HL-60/S4 treated with phorbol 12-myristate 13-acetate at 8.2 ng/mL for 4 days and 3 days (cell line): ENCODE data around the gene CYTIP.
"Not testable (repeated sequence)": the region's sequence is repeated elsewhere in the genome, so short reads cannot be mapped to it uniquely, and the experiment has no call there.

Source experiments
- in situ Hi-C: fragments of 300-500 bp; cut with MboI; formaldehyde crosslinking; loops from 2 replicates; pipeline ENCODE4 v1.15.0; 2022; ENCODE audit warnings: low sequenced_read_pairs

The CYTIP gene

DNA sequence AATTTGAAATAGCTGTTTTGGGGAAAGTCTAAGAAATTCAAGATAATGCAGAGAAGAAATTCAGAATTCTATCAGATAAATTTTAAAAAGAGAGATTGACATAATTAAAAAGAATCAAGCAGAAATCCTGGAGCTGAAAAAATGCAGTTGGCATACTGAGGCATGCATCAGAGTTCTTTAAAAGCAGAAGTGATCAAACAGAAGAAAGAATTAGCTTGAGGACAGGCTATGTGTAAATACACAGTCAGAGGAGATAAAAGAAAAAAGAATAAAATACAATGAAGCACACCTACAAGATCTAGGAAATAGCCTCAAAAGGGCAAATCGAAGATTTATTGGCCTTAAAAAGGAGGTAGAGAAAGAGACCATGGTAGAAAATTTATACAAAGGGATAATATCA, 57.1 kb downstream of the CYTIP start:
- in situ Hi-C loops, result no loop called here

DNA sequence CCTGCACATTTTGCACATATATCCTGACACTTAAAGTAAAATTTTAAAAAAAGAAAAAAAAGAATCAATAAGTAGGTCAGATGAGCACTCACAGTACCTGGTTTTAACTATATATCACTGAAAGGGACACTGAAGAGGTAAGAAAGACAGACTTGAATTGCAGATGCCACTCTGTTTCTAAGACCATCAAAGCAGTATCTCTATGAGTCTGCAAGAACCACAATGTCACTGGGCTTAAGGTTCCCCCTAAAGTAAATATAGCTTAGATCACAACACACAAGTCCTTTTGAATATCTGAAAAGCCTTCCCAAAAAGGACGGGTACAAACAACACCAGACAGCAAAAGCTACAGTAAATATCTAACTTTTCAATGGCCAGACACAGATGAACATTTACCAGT, 57.6 kb downstream of the CYTIP start:
- in situ Hi-C loops, result no loop called here

DNA sequence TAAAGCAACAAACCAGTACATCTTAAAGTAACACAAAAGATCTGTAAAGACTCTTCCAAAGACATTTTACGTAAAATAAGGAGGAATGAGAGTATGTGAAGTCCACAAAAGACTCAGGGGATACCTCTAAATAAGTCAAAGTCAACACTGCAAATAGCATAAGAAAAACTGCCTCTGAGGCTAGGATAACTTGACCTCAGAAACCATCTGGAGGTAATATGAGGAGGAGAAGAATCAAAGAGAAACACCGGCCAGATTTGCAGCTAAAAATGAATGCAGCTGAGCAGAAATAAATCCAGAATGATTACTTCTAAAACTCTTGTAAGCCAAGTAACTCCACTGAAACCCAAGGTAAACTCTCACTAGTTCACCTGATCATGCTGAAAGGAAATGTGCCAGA, 66.0 kb downstream of the CYTIP start:
- in situ Hi-C loops, result no loop called here

DNA sequence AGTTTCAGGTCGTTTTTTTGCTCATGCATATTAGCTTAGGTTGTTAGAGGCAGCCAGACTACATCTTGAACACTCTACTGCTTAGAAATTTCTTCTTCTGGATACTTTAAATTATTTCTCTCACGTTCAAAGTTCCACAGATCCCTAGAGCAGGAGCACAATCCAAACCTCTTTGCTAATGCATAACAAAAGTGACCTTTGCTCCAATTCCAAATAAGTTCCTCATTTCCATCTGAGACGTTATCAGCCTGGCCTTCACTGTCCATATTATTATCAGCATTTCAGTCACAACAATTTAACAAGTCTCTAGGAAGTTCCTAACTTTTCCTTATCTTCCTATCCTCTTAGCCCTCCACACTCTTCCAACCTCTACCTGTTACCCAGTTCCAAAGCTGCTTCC, 67.8 kb downstream of the CYTIP start:
- in situ Hi-C loops, result no loop called here

DNA sequence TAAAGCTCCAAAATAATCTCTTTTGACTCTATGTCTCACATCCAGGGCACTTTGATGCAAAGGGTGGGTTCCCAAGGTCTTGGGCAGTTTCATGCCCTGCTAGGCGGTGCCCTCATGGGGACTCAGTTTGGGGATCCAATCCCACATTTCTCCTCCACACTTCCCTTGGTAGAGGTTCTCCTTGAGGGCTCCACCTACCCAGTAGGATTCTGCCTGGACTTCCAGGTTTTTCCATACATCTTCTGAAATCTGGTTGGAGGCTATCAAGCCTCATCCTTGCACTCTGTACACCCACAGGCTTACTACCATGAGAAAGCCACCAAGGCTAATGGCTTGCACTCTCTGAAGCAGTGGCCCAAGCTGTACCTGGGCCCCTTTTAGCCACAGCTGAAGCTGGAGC, 68.5 kb downstream of the CYTIP start:
- in situ Hi-C loops, result no loop called here

DNA sequence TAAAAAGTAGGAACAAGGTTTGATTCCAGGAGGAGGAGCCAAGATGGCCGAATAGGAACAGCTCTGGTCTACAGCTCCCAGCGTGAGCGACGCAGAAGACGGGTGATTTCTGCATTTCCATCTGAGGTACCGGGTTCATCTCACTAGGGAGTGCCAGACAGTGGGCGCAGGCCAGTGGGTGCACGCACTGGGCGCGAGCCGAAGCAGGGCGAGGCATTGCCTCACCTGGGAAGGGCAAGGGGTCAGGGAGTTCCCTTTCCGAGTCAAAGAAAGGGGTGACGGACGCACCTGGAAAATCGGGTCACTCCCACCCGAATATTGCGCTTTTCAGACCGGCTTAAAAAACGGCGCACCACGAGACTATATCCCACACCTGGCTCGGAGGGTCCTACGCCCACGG, 75.4 kb downstream of the CYTIP start:
- in situ Hi-C loops, result not testable (repeated sequence)

DNA sequence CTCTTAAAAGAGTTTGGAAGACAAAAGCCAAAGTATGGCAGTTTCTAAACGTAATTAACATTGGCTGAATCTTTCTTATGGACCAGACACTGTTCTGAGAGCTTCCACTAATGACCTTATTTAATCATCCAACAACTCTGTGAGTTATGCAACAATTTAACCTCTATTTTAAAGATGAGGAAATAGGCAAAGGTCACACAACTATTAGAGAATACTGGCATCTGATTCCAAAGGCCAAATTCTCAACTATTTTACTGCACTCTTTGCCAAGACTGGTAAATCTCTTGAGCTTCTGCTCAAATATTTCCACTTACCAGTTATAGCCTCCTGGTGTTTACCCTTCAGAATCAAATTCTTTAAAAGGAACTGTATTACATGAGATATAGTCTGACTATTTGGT, 76.2 kb downstream of the CYTIP start:
- in situ Hi-C loops, result no loop called here
